SH-SY5Y (cell line): ENCODE measurements around the gene HOXD11.

ENCODE experiments used
- GATA2 ChIP-seq: IDR thresholded peaks from 2 replicates; pipeline ENCODE4 v1.6.1; 2011; ENCODE audit warnings: mild to moderate bottlenecking, low read depth, low read length
- GATA3 ChIP-seq: IDR thresholded peaks from 2 replicates; pipeline ENCODE4 v1.6.1; 2011; ENCODE audit warnings: low read depth, mild to moderate bottlenecking, low read length, moderate library complexity

DNA sequence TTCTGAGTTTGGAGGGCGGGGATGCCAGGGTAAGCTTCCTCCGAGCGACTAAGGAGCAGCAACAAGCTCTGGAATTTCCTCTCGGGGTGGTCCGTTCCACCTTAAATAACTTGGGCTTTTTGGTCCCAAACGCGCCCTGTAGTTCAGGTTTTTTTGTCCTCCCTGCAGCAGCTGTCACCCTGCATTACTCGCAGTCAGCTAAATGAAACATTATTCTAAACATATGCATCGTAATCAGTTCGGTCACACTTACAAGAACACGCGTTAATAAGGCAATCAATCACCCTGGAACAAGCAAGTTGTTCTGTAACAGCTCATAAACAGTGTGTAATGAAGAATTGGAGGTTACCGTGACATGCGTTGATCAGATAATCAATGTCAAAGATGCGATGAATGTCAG is 31.6 kb upstream of the HOXD11 start:
- TF ChIP-seq GATA2: no peak
- TF ChIP-seq GATA3: no peak
